Right hindlimb (tissue), 1 donor: ENCODE results near the gene URB1.

Experiments
- DNase-seq: peaks from one replicate; pipeline ENCODE4 v3.0.0-alpha.2; 2018

Gene URB1

GRCh38 chr21:32340863-32341848 is 51.7 kb downstream of the URB1 start:
- DNase-seq = no peak

GRCh38 chr21:32338209-32338921 is 54.4 kb downstream of the URB1 start:
- no peak for DNase-seq

DNA sequence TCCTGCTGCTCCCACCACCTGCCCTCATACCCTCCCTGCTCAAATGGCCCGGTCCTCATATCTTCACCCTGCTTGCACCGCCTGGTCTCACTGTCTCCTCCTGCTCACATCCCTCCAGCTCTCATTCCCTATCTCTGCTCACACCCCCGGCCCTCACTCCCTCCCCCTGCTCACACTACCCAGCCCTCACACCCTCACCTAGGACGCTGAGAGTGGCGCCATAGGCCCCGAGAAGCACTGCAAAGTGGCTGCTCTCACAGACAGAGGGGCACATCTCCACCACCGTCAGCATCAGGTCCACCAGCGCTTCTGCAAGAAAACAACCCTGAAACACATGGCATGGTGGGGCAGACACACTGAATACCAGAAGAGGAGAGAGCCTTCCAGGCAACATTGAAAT is 55.6 kb downstream of the URB1 start:
- no peak for DNase-seq

DNA sequence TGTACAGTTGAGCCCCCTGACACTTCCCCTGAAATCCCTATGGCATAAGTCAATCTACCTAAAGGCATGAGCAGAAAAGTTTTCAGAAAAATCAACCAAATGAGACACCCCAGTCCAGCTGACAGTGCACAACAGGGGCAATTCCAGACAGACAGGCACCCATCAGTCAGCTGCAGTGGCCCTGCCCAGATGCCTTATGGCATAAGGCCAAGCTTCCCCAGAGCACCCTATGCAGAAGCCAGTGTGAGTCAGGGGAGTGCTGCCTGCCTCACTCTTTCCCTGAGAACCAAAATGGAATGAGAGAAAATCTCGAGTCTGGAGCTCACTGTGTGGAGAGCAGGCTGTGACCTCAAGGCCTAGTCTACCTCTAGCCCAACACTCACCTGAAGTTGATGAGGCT is 56.1 kb downstream of the URB1 start:
- DNase-seq = no peak

DNA sequence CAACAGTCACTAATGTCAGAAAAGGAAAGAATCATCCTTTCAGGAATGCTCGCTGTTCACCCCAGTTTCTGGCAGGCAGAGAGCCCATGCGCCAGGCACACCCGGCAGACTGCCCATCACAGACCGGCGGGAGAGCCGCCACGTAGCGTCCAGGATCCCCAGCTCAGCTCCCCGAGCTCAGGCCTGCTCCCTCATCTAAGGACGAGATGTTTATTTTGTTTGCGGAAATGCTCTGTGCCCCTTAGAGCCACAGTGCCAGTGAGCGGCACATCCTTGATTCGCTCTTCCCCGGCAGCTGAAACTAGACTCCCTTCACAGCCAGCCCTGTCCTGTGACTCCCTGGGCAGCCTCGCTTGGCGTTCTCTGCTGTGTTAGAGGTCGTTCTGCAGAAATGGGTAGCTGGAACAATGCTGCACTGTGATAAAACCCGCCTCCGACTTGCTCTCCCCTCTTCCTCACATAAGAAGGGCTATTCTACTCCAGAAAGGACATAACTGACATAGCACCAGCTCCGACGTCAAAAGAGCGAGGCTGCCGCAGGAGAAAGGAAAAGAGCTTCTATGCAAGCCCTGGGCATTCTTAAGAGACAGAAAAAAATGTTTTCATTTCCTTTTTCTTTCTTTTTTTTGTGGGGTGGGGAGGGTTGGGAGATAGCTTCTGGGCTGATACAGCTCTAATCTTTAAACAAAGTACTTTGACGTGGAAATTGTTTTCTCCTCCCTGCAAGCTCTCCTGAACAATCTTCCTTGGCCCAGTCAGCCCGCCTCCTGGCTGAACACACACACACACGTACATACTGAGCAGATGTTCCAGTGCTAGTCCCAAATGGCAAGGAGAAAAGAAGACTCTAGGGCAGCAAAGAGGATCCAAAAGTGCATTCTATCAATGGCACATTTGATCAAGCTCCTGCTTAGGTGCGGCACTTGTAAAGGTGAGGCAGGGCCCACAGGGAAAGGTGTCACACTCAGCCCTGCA is 56.9 kb downstream of the URB1 start:
- no peak for DNase-seq

GRCh38 chr21:32334980-32335531 is 57.8 kb downstream of the URB1 start:
- no peak for DNase-seq

DNA sequence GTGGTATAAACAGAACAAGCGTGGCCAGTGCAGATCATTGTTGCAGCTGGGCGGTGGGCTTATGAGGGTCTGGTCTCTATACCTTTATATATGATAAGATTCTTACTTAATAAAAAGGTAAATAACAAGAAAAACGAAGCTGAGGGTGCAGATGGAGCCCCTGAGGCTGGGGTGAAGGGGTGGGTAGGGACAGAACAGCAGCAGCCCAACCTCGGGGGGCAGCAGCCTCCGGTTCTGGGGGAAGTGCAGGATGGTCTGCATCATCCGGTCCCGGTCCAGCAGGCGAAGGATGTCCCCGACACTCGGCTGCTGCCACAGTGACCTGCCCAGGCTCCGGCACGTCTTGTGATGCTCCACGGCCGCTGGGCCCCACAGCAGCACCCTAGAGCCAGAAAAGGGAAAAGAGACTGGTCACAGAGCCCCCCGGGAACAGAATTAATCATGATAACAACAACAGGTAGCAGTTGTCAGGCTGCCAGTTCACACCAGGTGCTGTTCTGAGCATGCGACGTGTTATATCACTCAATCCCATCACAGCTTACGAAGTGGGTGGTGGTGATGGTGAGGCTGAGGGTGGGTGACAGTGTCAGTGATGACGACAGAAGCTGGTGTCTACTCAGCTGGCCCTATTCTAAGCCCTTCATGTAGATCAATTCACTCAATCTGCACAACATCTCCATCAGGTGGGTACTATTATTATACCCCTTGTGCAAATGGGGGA is 58.7 kb downstream of the URB1 start:
- DNase-seq = no peak

DNA sequence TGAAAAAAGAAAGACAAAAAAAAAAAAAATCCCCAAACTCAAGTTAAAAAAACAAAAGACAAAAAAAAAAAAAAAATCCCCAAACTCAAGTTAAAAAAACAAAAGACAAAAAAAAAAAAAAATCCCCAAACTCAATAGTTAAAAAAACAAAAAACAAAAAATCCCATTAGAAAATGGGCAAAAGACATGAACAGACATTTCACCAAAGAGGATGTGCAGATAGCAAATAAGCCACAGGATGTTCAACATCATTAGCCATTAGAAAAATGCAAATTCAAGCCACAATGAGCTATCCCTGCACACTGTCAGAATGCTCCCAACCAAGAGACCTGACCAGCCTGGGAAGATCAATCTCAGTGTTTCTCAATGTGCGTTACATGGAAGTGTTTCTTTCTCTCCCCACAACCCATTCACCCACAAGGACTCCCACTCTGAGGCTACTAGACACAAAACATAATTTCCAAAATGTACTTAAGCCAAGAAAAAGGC is 60.3 kb downstream of the URB1 start:
- no peak for DNase-seq

DNA sequence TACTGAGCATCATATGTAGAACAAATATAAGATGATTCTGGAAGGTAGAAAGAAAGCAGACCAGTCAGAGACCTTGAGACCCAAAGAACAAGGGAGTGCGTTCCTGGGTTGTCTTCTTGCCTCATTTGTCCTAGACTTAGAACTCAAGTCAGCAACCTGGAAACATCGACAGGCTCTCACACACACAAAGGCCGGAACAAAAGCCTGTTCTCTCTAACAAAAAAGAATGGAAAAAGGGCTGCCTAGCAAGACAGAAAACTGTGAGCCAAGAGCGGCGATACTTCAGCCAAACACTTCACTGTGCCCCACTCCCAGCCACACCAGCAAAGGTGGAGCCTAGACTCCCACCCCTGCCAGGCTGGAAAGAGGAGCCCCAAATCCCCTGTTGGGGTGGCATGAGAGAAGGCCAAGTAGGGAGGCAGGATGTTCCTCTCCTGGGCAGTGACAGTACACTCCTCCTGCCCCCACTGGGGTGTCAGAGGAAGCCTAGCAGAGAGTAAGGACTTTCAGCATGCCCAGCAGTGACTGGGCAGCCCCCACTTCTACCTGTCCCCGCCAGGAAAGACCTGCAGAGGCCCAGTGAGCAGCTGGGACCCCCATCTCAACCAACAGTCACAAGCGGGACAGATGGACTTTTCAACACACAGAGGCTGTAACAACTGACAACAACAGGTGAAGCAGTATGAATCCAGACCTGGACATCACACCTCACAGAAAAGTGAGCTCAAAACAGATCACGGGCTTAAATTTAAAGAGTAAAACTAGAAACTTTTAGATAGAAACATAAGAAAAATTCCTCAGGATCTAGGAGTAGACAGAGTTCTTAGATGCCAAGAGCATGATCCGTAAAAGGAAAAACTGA is 61.1 kb downstream of the URB1 start:
- no peak for DNase-seq

- DNase-seq = no peak
Observed at GRCh38 chr21:32330784-32331311, 62.0 kb downstream of the URB1 start.

- DNase-seq = no peak
Observed at GRCh38 chr21:32329776-32330175, 63.0 kb downstream of the URB1 start.

- peak; percentile 72 for DNase-seq
Observed at GRCh38 chr21:32329331-32329730, 63.5 kb downstream of the URB1 start.

DNA sequence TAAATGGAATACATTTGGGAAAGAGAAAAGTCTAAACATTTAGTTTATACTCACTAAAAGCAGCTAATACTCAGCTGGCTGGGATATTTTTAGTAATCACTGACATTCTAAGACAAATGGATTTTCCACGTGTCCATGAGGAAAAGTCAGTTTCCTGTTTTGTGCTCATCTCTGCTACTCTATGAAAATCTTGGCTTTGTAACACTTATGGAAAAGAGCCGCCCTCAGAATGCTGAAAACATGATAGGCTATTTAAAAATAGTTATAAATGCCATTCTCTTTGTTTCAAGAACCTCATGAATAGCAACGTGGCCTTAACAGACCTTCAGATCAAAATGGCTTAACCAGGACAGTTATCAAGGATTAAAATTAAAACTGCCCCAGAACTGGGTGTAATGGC is 64.2 kb downstream of the URB1 start:
- no peak for DNase-seq

DNA sequence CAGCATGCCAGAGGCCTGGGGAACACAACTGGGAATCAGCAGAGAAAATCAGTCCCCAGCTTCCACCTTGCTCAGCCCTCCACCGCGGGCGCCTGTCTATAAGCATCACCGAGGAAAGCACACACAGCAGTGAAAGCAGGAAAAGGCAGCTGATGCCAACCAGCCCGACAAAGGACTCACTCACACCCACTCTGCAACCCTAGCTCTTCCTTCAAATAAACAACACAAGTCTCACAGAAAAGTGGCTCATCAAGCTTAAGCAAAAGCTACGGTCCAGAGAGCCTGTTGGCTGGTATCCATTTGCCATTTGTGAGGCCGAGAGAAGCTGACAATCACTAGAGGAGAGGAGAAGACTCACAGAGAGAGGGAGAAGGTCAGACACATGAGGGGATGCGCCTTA is 67.1 kb downstream of the URB1 start:
- DNase-seq = no peak

DNA sequence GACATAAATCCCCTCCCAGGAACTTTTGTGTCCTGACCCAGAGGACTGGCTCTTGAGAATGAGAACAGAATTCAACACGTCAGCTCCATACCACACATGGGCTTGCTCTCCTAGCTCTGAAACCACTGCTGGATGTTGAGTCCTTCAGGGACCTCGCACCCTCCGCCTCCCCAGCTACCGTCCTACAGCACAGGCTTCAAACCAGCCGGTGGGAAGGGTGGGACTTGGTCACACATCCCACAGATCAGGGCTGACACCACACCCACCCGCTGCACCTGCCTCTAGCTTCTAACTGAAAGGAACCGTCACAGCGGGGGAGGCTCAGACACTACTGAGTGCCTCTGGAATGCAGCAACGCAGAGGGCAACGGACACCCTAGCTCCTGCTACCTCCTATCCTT is 70.1 kb downstream of the URB1 start:
- DNase-seq = no peak

DNA sequence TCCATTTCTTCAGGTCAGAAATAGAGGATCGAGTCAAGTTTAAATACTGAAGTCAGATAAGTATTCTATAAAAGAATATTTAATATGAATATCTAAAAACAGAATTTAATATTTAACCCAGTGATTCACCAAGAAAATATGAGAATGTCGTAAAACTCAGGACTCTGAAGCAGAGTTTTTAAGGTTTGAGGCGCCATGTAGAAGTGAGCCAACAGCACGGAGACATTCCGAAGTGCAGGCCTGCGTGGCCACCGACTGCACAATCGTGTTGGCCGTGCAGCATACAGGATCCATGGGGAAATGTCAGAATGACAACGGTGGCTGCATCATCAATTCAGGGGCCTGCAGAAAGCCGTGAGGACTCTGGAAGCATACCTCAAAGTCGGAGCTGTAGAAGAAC is 70.7 kb downstream of the URB1 start:
- DNase-seq = no peak

- DNase-seq = no peak
Observed at GRCh38 chr21:32321480-32321879, 71.3 kb downstream of the URB1 start.

DNA sequence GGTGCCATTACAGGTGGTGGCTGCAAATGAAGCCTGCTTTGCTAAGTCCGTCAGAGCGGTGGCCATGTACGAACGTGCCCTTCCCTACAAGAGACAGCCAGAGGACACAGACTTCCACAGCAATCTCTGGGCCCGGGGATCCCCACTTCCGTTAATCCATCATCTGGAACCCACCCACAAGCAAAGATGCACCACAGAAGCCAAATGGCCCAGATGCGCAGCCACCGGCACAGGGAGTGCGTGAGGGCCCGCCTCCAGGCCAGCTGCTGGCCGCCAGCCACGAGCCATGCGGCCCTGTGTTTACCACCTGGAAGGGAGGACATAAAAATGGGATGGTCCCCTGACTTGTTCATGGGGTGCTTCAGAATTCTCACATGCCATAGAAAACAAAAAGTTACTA is 72.1 kb downstream of the URB1 start:
- DNase-seq = no peak

DNA sequence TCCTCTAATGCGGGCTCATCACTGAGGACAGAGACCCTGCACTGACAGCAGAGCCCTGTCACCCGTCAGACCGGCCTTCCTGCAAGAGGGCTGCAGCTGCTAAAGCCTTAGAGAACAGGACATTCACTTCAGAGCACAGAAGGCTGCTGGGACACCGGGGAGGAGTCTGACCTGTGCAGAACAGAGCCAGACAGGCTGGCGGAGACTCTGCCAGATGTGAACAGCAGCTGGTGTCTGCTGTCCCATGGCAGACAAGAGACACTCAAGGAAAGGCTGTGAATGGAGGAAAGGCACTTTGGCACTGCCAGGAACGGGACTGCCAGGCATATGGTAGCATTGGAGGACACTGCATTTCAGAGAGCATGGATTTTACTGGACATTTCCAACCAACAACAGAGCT is 72.8 kb downstream of the URB1 start:
- DNase-seq = no peak

DNA sequence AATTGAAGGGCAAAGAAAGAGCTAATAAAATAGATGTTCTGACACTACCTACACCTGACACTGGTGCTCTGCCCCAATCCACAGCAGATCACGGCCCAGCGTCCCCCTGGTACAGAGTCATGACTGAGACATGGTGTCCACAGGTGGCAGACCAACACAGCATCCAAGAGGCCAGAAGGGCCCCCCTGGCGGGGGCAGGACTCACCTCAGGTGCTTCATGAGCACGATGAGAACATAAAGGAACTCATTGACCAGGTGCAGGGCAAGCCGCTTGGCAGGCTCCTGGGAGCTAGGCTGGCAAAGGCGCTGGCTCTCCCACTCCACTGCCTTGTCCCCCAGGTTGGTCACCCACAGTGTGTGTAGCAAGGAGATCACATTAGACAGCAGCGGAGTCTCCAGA is 73.8 kb downstream of the URB1 start:
- DNase-seq = no peak
